NCI-H2029 treated with DMSO at 0.1 percent for 48 hours (cell line): ENCODE data around the gene TAC4.

Experiments used
- DNase-seq: peaks from one replicate; lab custom pipeline; 2025; lab: John Stamatoyannopoulos, UW

Gene TAC4

GRCh38 chr17:49872754-49873377, 25.0 kb upstream of the TAC4 start:
- no peak for DNase-seq

GRCh38 chr17:49871211-49871610, 23.3 kb upstream of the TAC4 start:
- no peak for DNase-seq

- no peak for DNase-seq
Observed at GRCh38 chr17:49870298-49870697, 22.4 kb upstream of the TAC4 start.

GRCh38 chr17:49869038-49869374, 21.1 kb upstream of the TAC4 start:
- no peak for DNase-seq

- no peak for DNase-seq
Observed at GRCh38 chr17:49866882-49867413, 19.1 kb upstream of the TAC4 start.

GRCh38 chr17:49866019-49866380, 18.1 kb upstream of the TAC4 start:
- no peak for DNase-seq

- no peak for DNase-seq
Observed at GRCh38 chr17:49862781-49863331, 15.0 kb upstream of the TAC4 start.

- peak; percentile 5 for DNase-seq
Observed at GRCh38 chr17:49861150-49861884, 13.4 kb upstream of the TAC4 start.

- DNase-seq, result no peak
Observed at GRCh38 chr17:49859991-49860953, 12.4 kb upstream of the TAC4 start.

GRCh38 chr17:49858796-49859195, 10.9 kb upstream of the TAC4 start:
- no peak for DNase-seq

GRCh38 chr17:49854126-49854525, 6.3 kb upstream of the TAC4 start:
- DNase-seq, result no peak

- no peak for DNase-seq
Observed at GRCh38 chr17:49853470-49854015, 5.7 kb upstream of the TAC4 start.

- no peak for DNase-seq
Observed at GRCh38 chr17:49851387-49852291, 3.8 kb upstream of the TAC4 start.

- no peak for DNase-seq
Observed at GRCh38 chr17:49850772-49851386, 3.0 kb upstream of the TAC4 start.

GRCh38 chr17:49850218-49850610, 2.3 kb upstream of the TAC4 start:
- no peak for DNase-seq

- no peak for DNase-seq
Observed at GRCh38 chr17:49848739-49849138, 870 bp upstream of the TAC4 start.

GRCh38 chr17:49846938-49847712, 744 bp downstream of the TAC4 start:
- no peak for DNase-seq

GRCh38 chr17:49845321-49845720, 2.5 kb downstream of the TAC4 start:
- DNase-seq, result no peak

- DNase-seq, result no peak
Observed at GRCh38 chr17:49843774-49844350, 4.0 kb downstream of the TAC4 start.
